HCT116 (cell line): Measurements from ENCODE around the gene NALCN. TPM values are rescaled to one million over a fixed set of nuclear protein-coding genes. Genes with fewer than 3 reads are reported as not detected.

Source experiments
- ATAC-seq: fragments of 200-7000 bp; cut with Tn5 transposase; 2 replicates; pipeline ENCODE4 v1.9.1; 2020; ENCODE audit warnings: mild to moderate bottlenecking, moderate library complexity
- BruUV-seq: library from RNA; stranded (reverse); fragments of 400-500 nt; replicated peaks from 2 replicates; lab custom pipeline; 2021; lab: Mats Ljungman, UMichigan
- CTCF ChIA-PET: fragments of 300-600 bp; sonication (Branson Sonifier 250); formaldehyde crosslinking; loops from one replicate; lab custom pipeline; 2021; ENCODE audit warnings: antibody characterized with exemption; lab: Charles Lee
- POLR2A ChIA-PET: fragments of 300-600, 350-600 bp; sonication (Branson Sonifier 250); formaldehyde crosslinking; loops from one replicate; lab custom pipeline; 2021; ENCODE audit warnings: antibody characterized with exemption; lab: Charles Lee
- RAD21 ChIA-PET, 2 experiments: fragments of 300-600 bp; sonication (Branson Sonifier 250); formaldehyde crosslinking; loops; one replicate each; lab custom pipeline; 2023; ENCODE audit warnings: low total read pairs in 2 of 2; ENCODE audit not compliant: uncharacterized antibody in 2 of 2, unreplicated experiment in 2 of 2, low non-redundant PET in 1 of 2; lab: Charles Lee
- DNase-seq: peaks from one replicate; pipeline ENCODE4 v3.0.0-alpha.2; 2010; ENCODE audit warnings: low read depth, low spot score
- H2AFZ ChIP-seq: fragments of 200-600 bp; shearing (Covaris generic), sonication (generic); 2 replicates; pipeline ENCODE4 v1.6.1; 2017; ENCODE audit warnings: low read depth, mixed run types, mixed read lengths, antibody characterized with exemption, low read length; ENCODE audit not compliant: poor library complexity, severe bottlenecking
- H3K27ac ChIP-seq: 2 replicates; pipeline ENCODE4 v1.5.1; 2012; ENCODE audit warnings: low read depth, low read length
- H3K27me3 ChIP-seq: fragments of 200-600 bp; sonication (generic); 2 replicates; pipeline ENCODE4 v1.6.1; 2016; ENCODE audit warnings: mixed run types, low read length, mixed read lengths; ENCODE audit not compliant: insufficient read depth
- H3K36me3 ChIP-seq, 2 experiments: fragments of 200-500 bp in 1 of 2; fragments of 200-600 bp in 1 of 2; sonication (Bioruptor generic) in 1 of 2; sonication (generic) in 1 of 2; 2 replicates each; pipeline versions ENCODE4 v1.5.1 to v1.6.1; 2014 to 2016; ENCODE audit warnings: low read length in 2 of 2, inconsistent platforms in 1 of 2, mixed read lengths in 1 of 2, mixed run types in 1 of 2; ENCODE audit not compliant: insufficient read depth in 2 of 2, control insufficient read depth in 1 of 2
- H3K4me1 ChIP-seq, 2 experiments: fragments of 200-600 bp in 1 of 2; sonication (generic) in 1 of 2; 2 replicates each; pipeline versions ENCODE4 v1.5.1 to v1.6.1; 2012 to 2017; ENCODE audit warnings: low read length in 2 of 2, inconsistent platforms in 1 of 2, mild to moderate bottlenecking in 1 of 2, mixed read lengths in 1 of 2, mixed run types in 1 of 2, moderate library complexity in 1 of 2; ENCODE audit not compliant: insufficient read depth in 2 of 2, control insufficient read depth in 1 of 2
- H3K4me2 ChIP-seq: fragments of 200-600 bp; sonication (generic); 2 replicates; pipeline ENCODE4 v1.6.1; 2017; ENCODE audit warnings: mixed run types, low read length, mixed read lengths
- H3K4me3 ChIP-seq, 2 experiments: fragments of 200-600 bp in 1 of 2; sonication (generic) in 1 of 2; replicated peaks in 1 of 2; 2 replicates each; pipeline ENCODE4 v1.5.1; 2011 to 2016; ENCODE audit warnings: low read length in 2 of 2, control low read depth in 1 of 2, low read depth in 1 of 2, mild to moderate bottlenecking in 1 of 2, mixed read lengths in 1 of 2, mixed run types in 1 of 2
- H3K79me2 ChIP-seq: fragments of 200-600 bp; sonication (generic); 2 replicates; pipeline ENCODE4 v1.6.1; 2017; ENCODE audit warnings: mild to moderate bottlenecking, mixed run types, low read length, moderate library complexity, mixed read lengths; ENCODE audit not compliant: insufficient read depth
- H3K9ac ChIP-seq: fragments of 200-600 bp; sonication (generic); 2 replicates; pipeline ENCODE4 v1.6.1; 2016; ENCODE audit warnings: low read length, mixed read lengths
- H3K9me2 ChIP-seq: fragments of 200-600 bp; sonication (generic), shearing (Covaris generic); 2 replicates; pipeline ENCODE4 v1.6.1; 2017; ENCODE audit warnings: mixed run types, mild to moderate bottlenecking, moderate library complexity; ENCODE audit not compliant: insufficient read depth
- H3K9me3 ChIP-seq, 2 experiments: fragments of 200-500 bp in 1 of 2; fragments of 200-600 bp in 1 of 2; sonication (Bioruptor generic) in 1 of 2; sonication (generic) in 1 of 2; 2 replicates each; pipeline ENCODE4 v1.6.1; 2014 to 2017; ENCODE audit warnings: low read length in 2 of 2, mixed read lengths in 2 of 2, inconsistent platforms in 1 of 2, low read depth in 1 of 2, mild to moderate bottlenecking in 1 of 2, mixed run types in 1 of 2, moderate library complexity in 1 of 2; ENCODE audit not compliant: control insufficient read depth in 1 of 2, insufficient read depth in 1 of 2
- H4K20me1 ChIP-seq: fragments of 200-600 bp; sonication (generic), shearing (Covaris generic); 2 replicates; pipeline ENCODE4 v1.6.1; 2017; ENCODE audit warnings: mixed run types, mild to moderate bottlenecking, moderate library complexity; ENCODE audit not compliant: insufficient read depth
- CBX3 ChIP-seq: IDR thresholded peaks from 2 replicates; pipeline ENCODE4 v1.6.1; 2012; ENCODE audit warnings: low read depth
- CEBPB ChIP-seq: IDR thresholded peaks from 2 replicates; pipeline ENCODE4 v1.6.1; 2012; ENCODE audit warnings: low read depth
- ELF1 ChIP-seq: IDR thresholded peaks from 2 replicates; pipeline ENCODE4 v1.6.1; 2012; ENCODE audit warnings: low read depth, borderline replicate concordance
- EZH2phosphoT487 ChIP-seq: fragments of 200-600 bp; IDR thresholded peaks from 2 replicates; pipeline ENCODE4 v1.6.1; 2018; ENCODE audit warnings: antibody characterized with exemption, borderline replicate concordance
- FOSL1 ChIP-seq: IDR thresholded peaks from 2 replicates; pipeline ENCODE4 v1.6.1; 2012; ENCODE audit warnings: low read depth
- JUND ChIP-seq: IDR thresholded peaks from 2 replicates; pipeline ENCODE4 v1.6.1; 2012
- POLR2A ChIP-seq: IDR thresholded peaks from 2 replicates; pipeline ENCODE4 v1.7.0; 2011; ENCODE audit warnings: borderline replicate concordance; ENCODE audit not compliant: insufficient read depth, insufficient read length; ENCODE audit errors: extremely low read depth
- RAD21 ChIP-seq: IDR thresholded peaks from 2 replicates; pipeline ENCODE4 v1.6.1; 2012; ENCODE audit warnings: low read depth, mild to moderate bottlenecking
- REST ChIP-seq: IDR thresholded peaks from 2 replicates; pipeline ENCODE4 v1.6.1; 2012; ENCODE audit warnings: low read depth
- SIN3A ChIP-seq: IDR thresholded peaks from 2 replicates; pipeline ENCODE4 v1.6.1; 2012; ENCODE audit warnings: low read depth
- TCF7L2 ChIP-seq: IDR thresholded peaks from 2 replicates; pipeline ENCODE4 v1.7.0; 2011; ENCODE audit warnings: borderline replicate concordance, inconsistent platforms; ENCODE audit not compliant: insufficient read depth, insufficient read length; ENCODE audit errors: extremely low read depth
- YY1 ChIP-seq: IDR thresholded peaks from 2 replicates; pipeline ENCODE4 v1.6.1; 2011; ENCODE audit warnings: low read length, low read depth, moderate library complexity, mild to moderate bottlenecking; ENCODE audit not compliant: insufficient replicate concordance; ENCODE audit errors: extremely low read depth
- ZNF274 ChIP-seq: fragments of 200-500 bp; sonication (Bioruptor generic); IDR thresholded peaks from 2 replicates; pipeline ENCODE4 v1.6.1; 2014; ENCODE audit warnings: mild to moderate bottlenecking, low read depth, low read length, inconsistent platforms
- intact Hi-C: fragments of 100-400 bp; cut with micrococcal nuclease; formaldehyde crosslinking; loops from 2 replicates; pipeline ENCODE4 v1.10.0; 2022
- total RNA-seq: library from RNA; stranded (reverse); gene quantifications from one replicate; pipeline ENCODE4 v1.2.1, GENCODE V29; 2021; ENCODE audit not compliant: unreplicated experiment
- TF ChIP-seq, protein P1 (sequence below): IDR thresholded peaks from 2 replicates; pipeline ENCODE4 v1.6.1; 2012

Gene NALCN
- total RNA-seq, 1 experiment from 2014 or later = not detected

DNA sequence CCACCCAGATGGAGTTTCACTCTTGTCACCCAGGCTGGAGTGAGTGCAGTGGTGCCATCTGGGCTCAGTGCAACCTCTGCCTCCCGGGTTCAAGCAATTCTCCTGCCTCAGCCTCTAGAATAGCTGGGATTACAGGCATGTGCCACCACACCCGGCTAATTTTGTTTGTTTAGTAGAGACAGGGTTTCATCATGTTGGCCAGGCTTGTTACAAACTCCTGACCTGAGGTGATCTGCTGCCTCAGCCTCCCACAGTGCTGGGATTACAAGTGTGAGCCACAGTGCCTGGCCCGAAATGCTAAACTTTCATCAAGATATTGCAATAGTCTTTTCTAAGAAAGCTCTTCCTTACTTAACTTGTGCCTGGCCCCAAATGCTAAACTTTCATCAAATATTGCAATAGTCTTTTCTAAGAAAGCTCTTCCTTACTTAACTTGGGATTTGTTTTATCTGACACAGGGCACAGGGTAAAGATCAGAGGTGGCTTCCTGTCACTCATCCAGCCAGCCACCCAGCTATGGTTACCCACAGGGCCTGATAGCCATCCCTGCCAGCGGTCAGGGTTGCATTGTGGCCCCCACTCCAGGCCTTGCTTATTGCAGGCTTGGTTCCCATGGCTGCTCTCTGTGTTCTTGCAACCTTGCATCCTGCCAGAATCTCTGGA lies 389.4 kb downstream of the NALCN start:
- CTCF ChIA-PET = no interaction called here
- POLR2A ChIA-PET = no interaction called here
- Histone ChIP-seq H3K27ac (no peak overlapping the region), H3K9ac (no peak overlapping the region), H3K9me3 (no peaks in the 10 kb centered on the region), H3K9me2 (no peaks in the 10 kb centered on the region), H3K4me3 (no peak overlapping the region), H3K4me2 (no peak overlapping the region), H3K27me3 (no peaks in the 10 kb centered on the region; the same call in 1 of the 2 replicates)
- no peak for ATAC-seq
- TF ChIP-seq ELF1 (no peak), CBX3 (no peak), RAD21 (no peak), REST (no peak), SIN3A (no peak), JUND (no peak), FOSL1 (no peak), ZNF274 (no peak), TCF7L2 (no peak), POLR2A (no peak), EZH2phosphoT487 (no peak), CEBPB (no peak), YY1 (no peak)
- TF ChIP-seq, protein P1, sequence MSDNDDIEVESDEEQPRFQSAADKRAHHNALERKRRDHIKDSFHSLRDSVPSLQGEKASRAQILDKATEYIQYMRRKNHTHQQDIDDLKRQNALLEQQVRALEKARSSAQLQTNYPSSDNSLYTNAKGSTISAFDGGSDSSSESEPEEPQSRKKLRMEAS = no peak
- TF ChIP-seq, all 23 proteins: peak for 0
- no peak for DNase-seq
- H2AFZ ChIP-seq = no peak overlapping the region
- no peaks in the 10 kb centered on the region for H3K4me1 ChIP-seq
- intact Hi-C loops = no loop called here
- RAD21 ChIA-PET = no interaction called here
- no peaks in the 10 kb centered on the region for H4K20me1 ChIP-seq
- no TSS peak for BruUV-seq
- no peaks in the 10 kb centered on the region for H3K79me2 ChIP-seq
- no peaks in the 10 kb centered on the region for H3K36me3 ChIP-seq
